K562 (cell line): Measurements from ENCODE around the gene PPM1G. TPM values are rescaled to one million over a fixed set of nuclear protein-coding genes. Genes with fewer than 3 reads are reported as not detected.

ENCODE experiments used
- ATAC-seq: fragments of 200-7000 bp; cut with Tn5 transposase; 3 replicates; pipeline ENCODE4 v1.9.1; 2020; ENCODE audit warnings: moderate library complexity
- BruUV-seq: library from RNA; stranded (reverse); fragments of 400-500 nt; replicated peaks from 2 replicates; lab custom pipeline; 2021; lab: Mats Ljungman, UMichigan
- CTCF ChIA-PET: fragments of 300-600 bp; formaldehyde crosslinking; extraction: SDS; loops from one replicate; lab custom pipeline; 2021; ENCODE audit warnings: low intra/inter-chr PET ratio; lab: Yijun Ruan, JAX
- POLR2A ChIA-PET: fragments of 300-600, 350-650 bp; sonication (Branson Sonifier 250); formaldehyde crosslinking; extraction: SDS; loops from one replicate; lab custom pipeline; 2021; ENCODE audit warnings: antibody characterized with exemption, inconsistent platforms; lab: Yijun Ruan, JAX
- DNase-seq, 4 experiments: peaks; one replicate each; pipeline versions ENCODE4 v3.0.0 to v3.0.0-alpha.2; 2011 to 2018; ENCODE audit warnings: low spot score in 3 of 4, mixed read lengths in 3 of 4; ENCODE audit errors: extremely low read depth in 1 of 4
- FAIRE-seq: peaks from 2 replicates; lab custom pipeline; 2011; peaks lifted over from hg19 to GRCh38; lab: Jason Lieb, UNC
- H2AFZ ChIP-seq: 2 replicates; pipeline ENCODE4 v1.6.0; 2011; ENCODE audit warnings: low read depth, low read length, control low read depth, inconsistent platforms
- H3K27ac ChIP-seq: fragments of 200-600 bp; 3 replicates; pipeline ENCODE4 v1.8.0; 2011; ENCODE audit warnings: low read depth, mild to moderate bottlenecking, control low read depth, inconsistent platforms, low read length, moderate library complexity, mixed read lengths; ENCODE audit errors: extremely low read depth
- H3K27me3 ChIP-seq, 2 experiments: fragments of 300-600 bp in 1 of 2; 2 replicates in 1 of 2; 3 replicates in 1 of 2; pipeline versions ENCODE4 v1.6.0 to v1.8.0; 2011; ENCODE audit warnings: inconsistent platforms in 2 of 2, low read length in 2 of 2, mild to moderate bottlenecking in 1 of 2, mixed read lengths in 1 of 2, moderate library complexity in 1 of 2; ENCODE audit not compliant: control insufficient read depth in 2 of 2, insufficient read depth in 2 of 2
- H3K36me3 ChIP-seq: fragments of 300-600 bp; 3 replicates; pipeline ENCODE4 v1.8.0; 2011; ENCODE audit warnings: mild to moderate bottlenecking, low read length, inconsistent platforms; ENCODE audit not compliant: control insufficient read depth, insufficient read depth
- H3K4me1 ChIP-seq, 2 experiments: fragments of 200-600 bp in 1 of 2; replicated peaks in 1 of 2; 2 replicates in 1 of 2; 3 replicates in 1 of 2; pipeline versions ENCODE4 v1.5.1 to v1.8.0; 2011; ENCODE audit warnings: inconsistent platforms in 2 of 2, low read length in 2 of 2, mild to moderate bottlenecking in 1 of 2, mixed read lengths in 1 of 2, moderate library complexity in 1 of 2; ENCODE audit not compliant: control insufficient read depth in 2 of 2, insufficient read depth in 2 of 2
- H3K4me2 ChIP-seq: 2 replicates; pipeline ENCODE4 v1.6.1; 2011; ENCODE audit warnings: low read length, control low read depth, inconsistent platforms, mixed read lengths; ENCODE audit not compliant: insufficient read depth
- H3K4me3 ChIP-seq: fragments of 200-600 bp; sonication (generic), shearing (Covaris generic); 2 replicates; pipeline ENCODE4 v1.5.1; 2016; ENCODE audit warnings: control low read depth, inconsistent platforms
- H3K79me2 ChIP-seq: fragments of 200-600 bp; 3 replicates; pipeline ENCODE4 v1.8.0; 2011; ENCODE audit warnings: low read length, inconsistent platforms; ENCODE audit not compliant: control insufficient read depth, insufficient read depth
- H3K9ac ChIP-seq, 2 experiments: 2 replicates each; pipeline versions ENCODE4 v1.6.0 to v1.6.1; 2011; ENCODE audit warnings: low read depth in 2 of 2, low read length in 2 of 2, control low read depth in 1 of 2, inconsistent platforms in 1 of 2, mild to moderate bottlenecking in 1 of 2, mixed read lengths in 1 of 2; ENCODE audit not compliant: insufficient read depth in 1 of 2
- H3K9me1 ChIP-seq: one replicate; pipeline ENCODE4 v1.6.0; 2011; ENCODE audit warnings: inconsistent platforms, mild to moderate bottlenecking, low read length, moderate library complexity; ENCODE audit not compliant: control insufficient read depth, insufficient read depth
- H3K9me3 ChIP-seq: replicated peaks from 2 replicates; pipeline ENCODE4 v1.5.1; 2011; ENCODE audit warnings: low read depth, low read length, inconsistent platforms; ENCODE audit not compliant: control insufficient read depth, insufficient read depth
- H4K20me1 ChIP-seq: replicated peaks from 2 replicates; pipeline ENCODE4 v1.6.1; 2011; ENCODE audit warnings: low read length, inconsistent platforms, mixed read lengths; ENCODE audit not compliant: control insufficient read depth, insufficient read depth
- CEBPG ChIP-seq, 3 experiments: fragments of 200-800 bp in 1 of 3; sonication (Bioruptor generic) in 1 of 3; sonication (generic) in 1 of 3; formaldehyde crosslinking in 1 of 3; IDR thresholded peaks in 2 of 3; conservative IDR thresholded peaks in 1 of 3; 2 replicates each; pipeline versions ENCODE4 v1.6.1 to v1.8.0; 2016 to 2022; ENCODE audit warnings: missing compliant biosample characterization in 2 of 3, missing genetic modification characterization in 2 of 3, mild to moderate bottlenecking in 1 of 3, missing genetic modification reagents in 1 of 3
- HNRNPL ChIP-seq: fragments of 200-400 bp; formaldehyde crosslinking; IDR thresholded peaks from 2 replicates; pipeline ENCODE4 v1.6.1; 2017; ENCODE audit warnings: low read depth, mild to moderate bottlenecking, low read length
- NFIX ChIP-seq: fragments of 250-450 bp; sonication (Bioruptor Pico); IDR thresholded peaks from 2 replicates; pipeline ENCODE4 v1.4.0; 2020; ENCODE audit warnings: low read depth, mild to moderate bottlenecking, moderate library complexity
- TOE1 ChIP-seq, 2 experiments: fragments of 450-650 bp in 1 of 2; sonication (generic) in 1 of 2; formaldehyde crosslinking in 1 of 2; IDR thresholded peaks; 2 replicates each; pipeline versions ENCODE4 v1.7.1 to v1.8.0; 2016 to 2022; ENCODE audit warnings: borderline replicate concordance in 2 of 2, mild to moderate bottlenecking in 2 of 2, antibody characterized with exemption in 1 of 2, inconsistent platforms in 1 of 2, low read depth in 1 of 2, missing genetic modification reagents in 1 of 2, moderate library complexity in 1 of 2
- WGBS: fragments of 100-300 bp; shearing (Covaris generic); methylation state at CpG from one replicate; pipeline ENCODE4 v1.1.6; 2016; ENCODE audit warnings: low coverage, mixed read lengths; ENCODE audit not compliant: insufficient coverage; ENCODE audit errors: missing lambda C conversion rate; 5-methylcytosine and 5-hydroxymethylcytosine counted together
- in situ Hi-C: fragments of 300-500 bp; cut with MboI; formaldehyde crosslinking; loops from 4 replicates; pipeline ENCODE4 v1.15.0; 2018; ENCODE audit warnings: inconsistent platforms, mixed read lengths
- intact Hi-C: fragments of 100-400 bp; cut with micrococcal nuclease; formaldehyde crosslinking; loops from 2 replicates; pipeline ENCODE4 v1.14.2; 2022
- polyA plus RNA-seq, 8 experiments: library from polyadenylated mRNA; depleted of rRNA in 4 of 8; stranded (reverse) in 5 of 8; unstranded in 3 of 8; fragments of >200 nt; fragmentation: Nextera tagmentation in 2 of 8; fragmentation: Illumina TruSeq in 1 of 8; extraction: Ambion mirVana in 2 of 8; extraction: Trizol in 1 of 8; gene quantifications; 2 replicates each; pipeline versions ENCODE4 v1.2.1 to v1.2.3, GENCODE V29; 2011 to 2014; ENCODE audit warnings: inconsistent platforms in 1 of 8, missing spikeins in 1 of 8
- total RNA-seq, 7 experiments: library from RNA; depleted of rRNA in 6 of 7; stranded (reverse); fragments of >200 nt in 6 of 7; fragmentation: Illumina TruSeq in 2 of 7; extraction: Trizol in 2 of 7; gene quantifications; 2 replicates each; pipeline versions ENCODE4 v1.2.1 to v1.2.3, GENCODE V29; 2011 to 2021; ENCODE audit warnings: low replicate concordance in 1 of 7

The PPM1G gene
- total and polyA plus RNA-seq, 9 of the 15 experiments (the other 6 are each of a cell fraction or from before 2014, with no cell fraction given) = 61.7 to 230 (median 153) TPM

DNA sequence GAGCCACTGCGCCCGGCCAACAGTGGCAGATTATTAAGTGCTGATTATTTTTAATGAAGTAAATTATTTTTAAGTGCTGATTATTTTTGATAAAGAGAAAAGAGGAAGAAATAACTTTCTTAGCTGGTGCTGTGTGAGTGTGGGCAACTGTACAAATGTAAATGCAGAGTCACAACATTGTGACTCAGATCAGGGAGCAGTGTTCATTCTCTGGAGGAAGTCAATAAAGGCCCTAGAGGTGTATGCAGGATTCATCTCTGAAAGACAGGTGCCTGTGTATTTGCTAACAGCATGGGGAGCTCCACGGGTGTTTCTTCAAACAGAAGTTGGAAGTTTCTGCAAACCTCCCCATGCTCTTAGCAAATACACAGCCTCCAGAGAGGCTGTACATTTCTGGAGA is 39.0 kb upstream of the PPM1G start (continued):
- no peak for TF ChIP-seq TOE1 (IDR thresholded peaks at IDR 0.05; ENCODE audit: borderline replicate concordance)
- no peak for TF ChIP-seq TOE1 (CRISPR knock-in tag; IDR thresholded peaks at IDR 0.05; ENCODE audit: borderline replicate concordance, low read depth)
- no peak for TF ChIP-seq NFIX (CRISPR knock-in tag)

DNA sequence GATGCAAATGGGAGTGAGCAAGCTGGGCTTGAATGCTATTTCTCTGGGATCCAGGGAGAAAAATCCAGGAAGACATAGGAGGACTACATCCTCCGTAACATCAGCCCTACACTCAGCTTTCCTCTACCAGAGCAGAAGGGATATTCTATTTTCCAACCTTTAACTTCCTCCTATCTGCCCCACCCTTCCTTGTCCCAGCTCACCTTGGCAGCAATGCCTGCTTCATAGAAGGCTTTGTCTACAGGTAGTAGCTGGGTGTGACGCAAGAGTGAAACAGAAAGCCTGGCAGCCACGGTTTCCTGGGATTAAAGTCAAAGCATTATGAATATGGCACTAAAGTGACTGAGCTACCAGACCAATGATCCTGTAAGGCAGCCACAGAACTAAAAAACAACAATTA is 36.7 kb upstream of the PPM1G start:
- ChIA-PET POLR2A (interaction anchor here (0.8 to 3.3 kb wide), 5 partner anchors 16 to 167 kb away, joined by 3 to 17 read pairs (median 5); partner anchors contain the start of genes NRBP1 and PPM1G), CTCF (no interaction called here)
- Histone ChIP-seq H3K27ac (no peak overlapping the region), H3K4me2 (no peak overlapping the region), H4K20me1 (no peaks in the 10 kb centered on the region), H3K9me3 (no peaks in the 10 kb centered on the region), H2AFZ (no peak overlapping the region), H3K36me3 (peaks cover 47% of the 10 kb centered on the region; the same call in 2 of the 3 replicates), H3K4me3 (no peak overlapping the region), H3K27me3 (no peaks in the 10 kb centered on the region), H3K4me1 (peaks cover 7 to 17% of the 10 kb centered on the region in 2 experiments; a peak in 4 of 5 replicates), H3K9me1 (peaks cover 4% of the 10 kb centered on the region), H3K9ac (no peak overlapping the region), H3K79me2 (no peaks in the 10 kb centered on the region)
- in situ Hi-C loops (no loop called here), intact Hi-C loops (no loop called here)
- no peak for FAIRE-seq
- ATAC-seq = no peak
- BruUV-seq = no TSS peak
- TF ChIP-seq CEBPG (CRISPR knock-in tag; IDR thresholded peaks at IDR 0.05) (peak; percentile 24; the same call in 1 of the 2 replicates), CEBPG (tag; conservative IDR thresholded peaks at IDR 0.05 in 1 of 2, IDR thresholded peaks at IDR 0.05 in 1 of 2) (no peak), HNRNPL (no peak)
- 81% methylated on average over 3 of the region's 3 CpGs for WGBS
- no peak for DNase-seq
